WERI-Rb-1 (cell line): ENCODE data around the gene B4GALT7.
"Not testable (repeated sequence)": the region's sequence is repeated elsewhere in the genome, so short reads cannot be mapped to it uniquely, and the experiment has no call there.

Experiments used
- DNase-seq: peaks from one replicate; pipeline ENCODE4 v3.0.0-alpha.2; 2020
- H3K27ac ChIP-seq: fragments of 250-450 bp; sonication (Bioruptor Pico); 2 replicates; pipeline ENCODE4 v1.5.1; 2020; ENCODE audit warnings: mild to moderate bottlenecking, moderate library complexity
- H3K27me3 ChIP-seq: fragments of 250-450 bp; sonication (Bioruptor Pico); 2 replicates; pipeline ENCODE4 v1.5.1; 2021; ENCODE audit warnings: mild to moderate bottlenecking, low read depth, moderate library complexity; ENCODE audit not compliant: insufficient read depth, severe bottlenecking
- H3K36me3 ChIP-seq: fragments of 250-450 bp; sonication (Bioruptor Pico); 2 replicates; pipeline ENCODE4 v1.5.1; 2020; ENCODE audit warnings: mild to moderate bottlenecking, moderate library complexity
- H3K4me3 ChIP-seq: 2 replicates; pipeline ENCODE4 v1.5.1; 2011; ENCODE audit warnings: low read depth, mild to moderate bottlenecking, control low read depth, low read length
- H3K9me3 ChIP-seq: fragments of 250-450 bp; sonication (Bioruptor Pico); 2 replicates; pipeline ENCODE4 v1.5.1; 2021; ENCODE audit warnings: mild to moderate bottlenecking, moderate library complexity; ENCODE audit not compliant: severe bottlenecking
- TF ChIP-seq, protein P1 (sequence below): IDR thresholded peaks from 2 replicates; pipeline ENCODE4 v1.5.1; 2011; ENCODE audit warnings: low read depth, mild to moderate bottlenecking, control low read depth, inconsistent platforms, low read length

B4GALT7 gene

DNA sequence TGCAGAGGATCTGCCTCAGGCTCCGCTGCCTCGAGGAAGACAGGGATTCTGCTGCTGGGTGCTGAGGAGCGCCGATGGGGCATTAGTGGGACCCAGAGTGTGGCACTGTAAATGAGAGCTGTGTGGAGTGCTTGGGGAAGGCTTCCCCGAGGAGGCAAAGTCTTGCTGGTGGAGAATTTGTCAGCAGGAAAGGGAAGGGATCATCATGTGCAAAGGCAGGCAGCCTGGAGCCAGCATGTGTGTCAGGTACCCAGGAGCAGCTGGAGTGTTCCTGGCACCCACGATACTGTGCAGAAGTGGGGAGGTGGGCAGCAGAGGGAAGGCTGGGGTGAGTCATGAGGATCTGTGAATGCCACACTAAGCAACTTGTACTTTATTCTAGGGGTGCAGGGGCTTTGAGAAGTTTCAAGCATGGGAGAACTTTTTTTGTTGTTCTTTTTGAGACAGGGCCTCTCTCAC, 12.3 kb downstream of the B4GALT7 start:
- no peak for DNase-seq
- no peaks in the 10 kb centered on the region for H3K9me3 ChIP-seq

DNA sequence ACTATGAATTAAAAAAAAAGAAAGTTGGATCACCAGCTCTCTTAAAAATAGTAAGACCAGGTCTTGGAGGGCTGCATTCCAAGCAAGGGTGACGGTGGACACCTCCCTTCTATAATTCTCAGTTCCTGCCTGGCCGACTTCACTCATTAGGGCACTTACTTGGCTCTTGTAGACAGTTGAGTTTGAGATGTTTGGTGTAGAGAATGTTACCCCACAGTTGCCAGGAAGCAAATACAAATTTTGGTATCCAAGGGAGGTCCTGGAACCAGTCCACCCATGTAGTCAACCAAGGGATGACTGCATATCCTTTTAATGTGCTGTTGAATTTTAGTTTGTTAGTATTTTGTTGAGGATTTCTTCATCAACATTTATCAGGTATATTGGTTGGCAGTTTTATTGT, 20.6 kb downstream of the B4GALT7 start:
- no peak overlapping the region for H3K4me3 ChIP-seq
- H3K27me3 ChIP-seq = no peaks in the 10 kb centered on the region
- no peak for DNase-seq
- no peaks in the 10 kb centered on the region for H3K36me3 ChIP-seq
- TF ChIP-seq, protein P1, sequence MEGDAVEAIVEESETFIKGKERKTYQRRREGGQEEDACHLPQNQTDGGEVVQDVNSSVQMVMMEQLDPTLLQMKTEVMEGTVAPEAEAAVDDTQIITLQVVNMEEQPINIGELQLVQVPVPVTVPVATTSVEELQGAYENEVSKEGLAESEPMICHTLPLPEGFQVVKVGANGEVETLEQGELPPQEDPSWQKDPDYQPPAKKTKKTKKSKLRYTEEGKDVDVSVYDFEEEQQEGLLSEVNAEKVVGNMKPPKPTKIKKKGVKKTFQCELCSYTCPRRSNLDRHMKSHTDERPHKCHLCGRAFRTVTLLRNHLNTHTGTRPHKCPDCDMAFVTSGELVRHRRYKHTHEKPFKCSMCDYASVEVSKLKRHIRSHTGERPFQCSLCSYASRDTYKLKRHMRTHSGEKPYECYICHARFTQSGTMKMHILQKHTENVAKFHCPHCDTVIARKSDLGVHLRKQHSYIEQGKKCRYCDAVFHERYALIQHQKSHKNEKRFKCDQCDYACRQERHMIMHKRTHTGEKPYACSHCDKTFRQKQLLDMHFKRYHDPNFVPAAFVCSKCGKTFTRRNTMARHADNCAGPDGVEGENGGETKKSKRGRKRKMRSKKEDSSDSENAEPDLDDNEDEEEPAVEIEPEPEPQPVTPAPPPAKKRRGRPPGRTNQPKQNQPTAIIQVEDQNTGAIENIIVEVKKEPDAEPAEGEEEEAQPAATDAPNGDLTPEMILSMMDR = no peak
- no peaks in the 10 kb centered on the region for H3K9me3 ChIP-seq
- H3K27ac ChIP-seq = no peak overlapping the region

More for the DNA sequence above, 12.3 kb downstream of the B4GALT7 start:
- no peaks in the 10 kb centered on the region for H3K27me3 ChIP-seq
- H3K4me3 ChIP-seq = no peak overlapping the region
- H3K27ac ChIP-seq = no peak overlapping the region
- TF ChIP-seq, protein P1 = no peak
- H3K36me3 ChIP-seq = no peaks in the 10 kb centered on the region

DNA sequence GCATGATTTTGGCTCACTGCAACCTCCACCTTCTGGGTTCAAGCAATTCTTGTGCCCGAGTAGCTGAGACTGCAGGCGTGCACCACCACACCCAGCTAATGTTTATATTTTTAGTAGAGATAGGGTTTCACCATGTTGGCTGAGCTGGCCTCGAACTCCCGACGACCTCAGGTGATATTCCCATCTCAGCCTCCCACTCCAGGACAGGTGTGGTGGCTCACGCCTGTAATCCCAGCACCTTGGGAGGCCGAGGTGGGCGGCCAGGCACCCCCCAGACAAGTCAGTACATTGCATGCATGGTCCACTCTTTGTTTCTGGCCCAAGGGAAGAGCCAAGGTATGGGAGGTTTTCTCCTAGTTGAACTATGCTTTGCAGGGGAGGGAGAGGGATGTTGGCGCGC, 24.2 kb downstream of the B4GALT7 start:
- H3K9me3 ChIP-seq, DNase-seq, H3K27me3 ChIP-seq, H3K4me3 ChIP-seq, H3K27ac ChIP-seq, H3K36me3 ChIP-seq: not testable (repeated sequence)

DNA sequence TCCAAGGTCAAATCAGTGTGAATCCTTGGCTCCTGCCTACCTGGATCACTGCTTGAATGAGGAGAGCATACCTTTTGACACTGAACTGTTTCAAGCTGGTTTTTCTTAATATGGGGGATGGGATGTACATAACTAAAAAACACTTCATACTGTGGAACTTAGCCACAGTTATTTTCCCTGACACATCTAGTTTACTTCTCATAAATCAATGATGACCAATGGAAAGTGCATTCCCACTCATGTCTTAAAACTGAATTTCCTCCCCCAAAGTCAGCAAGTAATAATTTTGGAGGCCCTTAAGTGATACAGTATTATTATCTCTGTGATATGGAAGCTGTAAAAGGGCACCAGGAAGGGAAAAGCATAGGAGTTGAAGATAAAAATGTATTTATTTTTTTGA, 30.3 kb downstream of the B4GALT7 start:
- not testable (repeated sequence) for DNase-seq, H3K9me3 ChIP-seq, H3K27ac ChIP-seq, H3K27me3 ChIP-seq, H3K4me3 ChIP-seq, H3K36me3 ChIP-seq

DNA sequence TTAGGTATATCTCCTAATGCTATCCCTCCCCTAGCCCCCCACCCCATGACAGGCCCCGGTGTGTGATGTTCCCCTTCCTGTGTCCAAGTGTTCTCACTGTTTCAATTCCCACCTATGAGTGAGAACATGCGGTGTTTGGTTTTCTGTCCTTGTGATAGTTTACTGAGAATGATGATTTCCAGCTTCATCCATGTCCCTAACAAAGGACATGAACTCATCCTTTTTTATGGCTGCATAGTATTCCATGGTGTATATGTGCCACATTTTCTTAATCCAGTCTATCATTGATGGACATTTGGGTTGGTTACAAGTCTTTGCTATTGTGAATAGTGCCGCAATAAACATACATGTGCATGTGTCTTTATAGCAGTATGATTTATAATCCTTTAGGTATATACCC, 35.0 kb downstream of the B4GALT7 start:
- H3K27ac ChIP-seq, H3K27me3 ChIP-seq, H3K36me3 ChIP-seq, H3K9me3 ChIP-seq, DNase-seq, H3K4me3 ChIP-seq: not testable (repeated sequence)

DNA sequence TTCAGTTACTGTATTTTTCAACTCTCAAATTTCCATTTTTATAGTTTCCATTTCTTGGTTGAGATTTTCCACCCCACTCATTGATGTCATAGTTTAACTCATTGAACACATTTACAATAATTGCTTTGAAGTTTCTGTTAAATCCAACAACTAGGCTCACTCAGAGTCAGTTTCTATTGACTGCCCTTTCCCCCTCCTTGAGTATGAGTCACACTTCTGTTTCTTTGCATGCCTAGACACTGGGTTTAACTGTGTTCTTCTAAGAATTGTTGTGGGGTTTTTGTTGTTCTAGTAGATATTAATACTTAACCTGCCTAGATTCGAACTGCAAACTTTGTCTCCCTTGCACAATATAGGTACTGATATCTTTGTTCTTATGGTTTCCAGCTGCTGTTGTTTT, 45.5 kb downstream of the B4GALT7 start:
- not testable (repeated sequence) for H3K36me3 ChIP-seq, H3K27me3 ChIP-seq, H3K4me3 ChIP-seq, DNase-seq, H3K27ac ChIP-seq, H3K9me3 ChIP-seq

DNA sequence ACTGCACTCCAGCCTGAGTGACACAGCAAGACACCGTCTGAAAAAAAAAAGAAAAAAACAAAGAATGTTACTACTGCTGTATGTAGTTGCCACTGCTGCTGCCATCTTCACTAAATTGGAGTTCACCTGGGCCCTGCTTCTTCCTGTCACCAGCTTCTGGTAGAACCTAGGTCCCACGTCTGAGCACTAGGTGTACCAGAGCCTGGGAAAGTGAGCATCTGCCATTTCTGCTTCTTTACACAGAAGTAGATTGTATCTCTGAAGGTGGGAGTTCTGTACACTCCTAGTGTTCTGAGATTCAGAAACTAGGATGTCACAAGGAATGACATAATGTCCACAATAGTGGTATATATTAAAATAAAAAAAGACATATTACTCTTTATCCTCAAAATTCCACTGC, 51.3 kb downstream of the B4GALT7 start:
- DNase-seq, H3K9me3 ChIP-seq, H3K27me3 ChIP-seq, H3K36me3 ChIP-seq, H3K4me3 ChIP-seq, H3K27ac ChIP-seq: not testable (repeated sequence)

DNA sequence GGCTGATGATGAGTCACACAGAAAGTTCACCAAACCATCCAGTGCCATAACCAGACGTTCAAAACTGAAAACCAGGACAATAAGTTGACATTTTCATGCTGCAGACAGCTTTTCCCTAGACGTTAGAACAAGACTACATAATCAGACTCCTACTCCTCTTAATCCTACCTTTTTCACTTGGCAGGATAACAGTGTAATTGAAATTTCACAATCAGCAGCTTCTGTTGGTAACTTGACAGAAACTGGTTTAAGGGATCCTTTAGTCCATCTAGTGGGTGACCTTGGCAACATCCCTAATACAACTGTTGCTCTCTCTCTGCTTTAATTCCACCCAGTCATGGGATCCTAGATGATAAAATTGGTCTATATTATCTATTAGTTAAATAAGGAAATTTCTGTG, 57.9 kb downstream of the B4GALT7 start:
- not testable (repeated sequence) for H3K36me3 ChIP-seq, H3K4me3 ChIP-seq, DNase-seq

DNA sequence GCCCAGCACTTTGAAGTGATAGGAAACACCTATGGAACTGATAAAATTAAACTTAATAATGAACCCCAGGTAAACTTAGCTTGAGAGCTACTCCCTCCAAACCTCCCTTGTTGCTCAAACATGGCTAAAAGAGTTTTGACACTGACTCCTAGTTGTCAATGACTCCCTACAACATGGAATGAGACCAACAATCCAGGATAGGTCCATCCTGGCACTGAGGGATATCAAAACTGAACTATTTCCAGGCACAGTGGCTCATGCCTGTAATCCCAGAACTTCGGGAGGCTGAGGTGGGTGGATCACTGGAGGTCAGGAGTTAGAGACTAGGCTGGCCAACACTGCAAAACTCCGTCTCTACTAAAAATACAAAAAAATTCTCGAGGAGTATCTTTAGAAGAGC, 58.6 kb downstream of the B4GALT7 start:
- H3K36me3 ChIP-seq, DNase-seq, H3K27ac ChIP-seq, H3K27me3 ChIP-seq, H3K9me3 ChIP-seq, H3K4me3 ChIP-seq: not testable (repeated sequence)

More for the DNA sequence above, 57.9 kb downstream of the B4GALT7 start:
- H3K9me3 ChIP-seq, H3K27me3 ChIP-seq, H3K27ac ChIP-seq: not testable (repeated sequence)
